SK-N-SH treated with all-trans-retinoic acid at 6 μM for 48 hours (cell line): ENCODE data around the gene FOXP4.

ENCODE experiments used
- ARNTL ChIP-seq: fragments of 450-650 bp; formaldehyde crosslinking; IDR thresholded peaks from 2 replicates; pipeline ENCODE4 v1.5.0; 2020; ENCODE audit warnings: low read depth, mild to moderate bottlenecking, moderate library complexity, borderline replicate concordance
- CSRNP3 ChIP-seq: fragments of 250-450 bp; sonication (Bioruptor Pico); IDR thresholded peaks from 2 replicates; pipeline ENCODE4 v1.5.1; 2021; ENCODE audit warnings: mild to moderate bottlenecking, moderate library complexity
- ESRRG ChIP-seq: fragments of 250-450 bp; sonication (Bioruptor Pico); IDR thresholded peaks from 2 replicates; pipeline ENCODE4 v1.6.1; 2021; ENCODE audit warnings: mild to moderate bottlenecking
- ISL1 ChIP-seq: fragments of 250-450 bp; sonication (Bioruptor Pico); IDR thresholded peaks from 2 replicates; pipeline ENCODE4 v2.1.2; 2022; ENCODE audit warnings: mild to moderate bottlenecking, moderate library complexity
- OSR1 ChIP-seq: fragments of 250-450 bp; sonication (Bioruptor Pico); IDR thresholded peaks from 2 replicates; pipeline ENCODE4 v1.8.0; 2022; ENCODE audit warnings: moderate library complexity, mild to moderate bottlenecking, inconsistent platforms
- RARB ChIP-seq: fragments of 250-450 bp; sonication (Bioruptor Pico); IDR thresholded peaks from 2 replicates; pipeline ENCODE4 v1.8.0; 2021; ENCODE audit warnings: mild to moderate bottlenecking, moderate library complexity
- SNAI2 ChIP-seq: fragments of 250-450 bp; sonication (Bioruptor Pico); IDR thresholded peaks from 2 replicates; pipeline ENCODE4 v1.5.0; 2020; ENCODE audit warnings: mild to moderate bottlenecking, moderate library complexity
- TSHZ2 ChIP-seq: fragments of 250-450 bp; sonication (Bioruptor Pico); IDR thresholded peaks from 2 replicates; pipeline ENCODE4 v1.5.0; 2020; ENCODE audit warnings: mild to moderate bottlenecking, moderate library complexity
- ZC3H10 ChIP-seq: fragments of 250-450 bp; sonication (Bioruptor Pico); IDR thresholded peaks from 2 replicates; pipeline ENCODE4 v1.5.1; 2021; ENCODE audit warnings: mild to moderate bottlenecking, moderate library complexity
- ZFP3 ChIP-seq: fragments of 250-450 bp; sonication (Bioruptor Pico); IDR thresholded peaks from 2 replicates; pipeline ENCODE4 v1.5.0; 2020; ENCODE audit warnings: mild to moderate bottlenecking, moderate library complexity
- ZFP30 ChIP-seq: fragments of 450-650 bp; formaldehyde crosslinking; IDR thresholded peaks from 2 replicates; pipeline ENCODE4 v1.5.0; 2022; ENCODE audit warnings: mild to moderate bottlenecking, moderate library complexity

- no peak for TF ChIP-seq ZFP3 (CRISPR knock-in tag)
- TF ChIP-seq ARNTL (CRISPR knock-in tag): no peak
- no peak for TF ChIP-seq ZC3H10 (CRISPR knock-in tag)
- no peak for TF ChIP-seq TSHZ2 (CRISPR knock-in tag)
- no peak for TF ChIP-seq ZFP30 (CRISPR knock-in tag)
- no peak for TF ChIP-seq OSR1 (CRISPR knock-in tag)
- TF ChIP-seq ESRRG (CRISPR knock-in tag): no peak
- no peak for TF ChIP-seq RARB (CRISPR knock-in tag)
- no peak for TF ChIP-seq CSRNP3 (CRISPR knock-in tag)
- TF ChIP-seq SNAI2 (CRISPR knock-in tag): no peak
- no peak for TF ChIP-seq ISL1 (CRISPR knock-in tag)
Measured at GRCh38 chr6:41635365-41635764, 89.2 kb downstream of the FOXP4 start.
